HG03342 (cell line): ENCODE data around the gene EXOC4.

Experiments
- ATAC-seq: cut with Tn5 transposase; IDR thresholded peaks from one replicate; pipeline ENCODE4 v1.9.1; 2021; ENCODE audit warnings: mild to moderate bottlenecking, moderate library complexity; ENCODE audit not compliant: unreplicated experiment

EXOC4 gene

DNA sequence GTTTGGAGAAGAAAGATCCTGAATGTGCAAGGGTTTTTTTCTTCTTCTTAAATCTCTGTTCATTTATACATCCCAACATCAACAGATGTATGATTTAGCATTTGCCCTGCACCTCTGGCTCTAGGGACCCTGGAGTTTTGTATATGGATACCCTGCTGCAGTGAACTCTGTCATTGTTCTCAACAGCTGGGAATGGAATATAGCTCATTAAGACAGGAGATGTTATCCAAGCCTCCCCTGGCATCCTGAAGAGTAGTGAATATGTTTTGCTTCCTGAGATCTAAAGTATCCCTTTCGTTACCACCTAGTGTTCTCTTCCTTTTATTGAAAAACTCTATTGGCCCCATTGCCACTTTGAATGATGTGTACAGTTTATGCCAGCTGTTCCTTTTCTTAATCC is 275.9 kb downstream of the EXOC4 start:
- ATAC-seq = no peak

DNA sequence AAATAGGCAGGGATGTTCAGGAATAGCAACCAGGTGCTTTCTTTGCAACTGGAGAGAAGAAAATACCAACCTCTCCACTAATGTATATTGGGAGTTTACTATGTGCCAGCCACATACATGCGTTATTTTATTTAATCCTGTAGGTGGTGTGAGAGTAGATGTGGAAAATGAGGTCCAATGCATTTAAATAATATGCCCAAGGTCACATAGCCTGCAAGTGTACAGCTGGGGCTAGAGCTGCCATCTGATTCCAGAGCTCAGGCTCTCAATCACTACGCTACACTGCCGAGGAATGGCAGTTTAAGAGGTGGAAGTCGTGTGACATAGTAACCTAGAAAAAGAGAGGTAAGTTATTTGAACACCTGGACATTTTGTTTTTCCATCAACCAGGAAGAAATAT is 277.0 kb downstream of the EXOC4 start:
- no peak for ATAC-seq

DNA sequence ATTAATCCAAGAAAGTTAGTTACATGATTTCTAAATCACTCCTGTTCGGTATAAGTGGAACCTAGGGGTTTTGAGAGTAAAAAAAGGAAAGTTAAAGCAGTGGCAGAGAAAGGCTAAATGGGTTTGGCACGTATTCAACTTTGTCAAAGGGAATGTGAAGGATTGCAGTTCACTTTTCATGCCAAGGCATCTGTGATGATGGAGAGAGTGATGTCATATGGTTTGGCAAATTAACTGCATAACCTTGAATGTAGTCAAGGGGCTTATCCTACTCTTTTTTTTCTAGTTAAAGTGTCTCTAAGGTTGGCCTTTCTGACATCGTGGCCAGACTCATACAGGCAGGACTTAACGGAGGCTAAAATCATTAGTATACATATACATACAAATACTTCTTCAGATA is 277.8 kb downstream of the EXOC4 start:
- ATAC-seq = no peak

DNA sequence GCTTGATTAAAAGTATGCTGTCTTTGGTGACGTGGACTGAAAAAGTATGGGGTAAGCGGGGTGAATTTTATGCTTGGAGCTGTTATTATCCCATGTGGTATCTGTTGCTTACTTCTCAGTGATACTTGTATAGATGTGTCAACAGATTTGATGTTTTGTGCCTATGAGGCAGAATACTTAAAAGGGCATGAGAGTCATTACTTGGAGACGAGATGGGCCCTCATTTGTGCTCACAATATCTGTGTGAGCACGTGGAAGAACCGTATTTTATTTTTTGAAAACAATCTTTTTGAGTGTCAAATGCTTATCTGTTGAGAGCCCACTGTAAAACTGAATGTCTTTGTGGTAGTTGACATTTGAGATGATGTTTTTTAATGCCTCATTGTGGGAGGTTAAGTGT is 281.9 kb downstream of the EXOC4 start:
- ATAC-seq = no peak

DNA sequence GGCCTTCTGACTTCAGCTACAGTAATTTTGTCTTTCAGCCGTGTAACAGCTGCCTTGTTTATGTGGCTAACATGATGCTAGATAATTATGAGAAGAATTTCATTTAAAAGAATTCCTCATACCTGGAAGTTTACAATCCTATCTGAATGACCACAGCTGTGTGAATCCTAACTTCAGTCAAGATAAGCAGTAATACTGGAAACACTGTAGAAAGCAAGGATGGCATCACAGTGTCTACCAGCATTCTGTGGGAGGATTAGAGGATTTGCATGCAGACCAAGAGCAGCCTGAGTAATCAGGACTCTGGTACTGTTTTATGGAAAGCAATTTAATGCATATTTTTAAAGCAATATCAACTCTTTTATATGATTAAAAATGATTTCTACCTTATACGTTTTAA is 282.4 kb downstream of the EXOC4 start:
- ATAC-seq = no peak

DNA sequence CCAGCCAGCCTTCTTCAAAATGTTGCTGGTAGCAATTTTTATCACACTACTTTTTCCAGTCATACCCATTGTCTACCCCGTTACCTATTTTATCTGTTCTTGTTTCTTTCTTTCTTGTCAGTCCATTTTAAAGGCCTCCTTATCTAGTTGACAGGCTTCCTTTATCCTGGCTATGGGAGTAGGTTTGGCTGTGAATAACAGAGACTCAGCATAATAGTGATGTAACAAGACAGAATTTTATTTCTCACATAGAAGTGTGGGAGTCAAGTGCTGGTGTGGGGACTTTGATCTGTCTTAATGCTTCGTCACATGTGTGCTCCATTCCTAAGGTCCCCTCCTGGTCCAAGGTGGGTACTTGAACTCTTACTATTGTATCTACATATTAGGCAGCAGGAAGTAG is 283.6 kb downstream of the EXOC4 start:
- no peak for ATAC-seq

DNA sequence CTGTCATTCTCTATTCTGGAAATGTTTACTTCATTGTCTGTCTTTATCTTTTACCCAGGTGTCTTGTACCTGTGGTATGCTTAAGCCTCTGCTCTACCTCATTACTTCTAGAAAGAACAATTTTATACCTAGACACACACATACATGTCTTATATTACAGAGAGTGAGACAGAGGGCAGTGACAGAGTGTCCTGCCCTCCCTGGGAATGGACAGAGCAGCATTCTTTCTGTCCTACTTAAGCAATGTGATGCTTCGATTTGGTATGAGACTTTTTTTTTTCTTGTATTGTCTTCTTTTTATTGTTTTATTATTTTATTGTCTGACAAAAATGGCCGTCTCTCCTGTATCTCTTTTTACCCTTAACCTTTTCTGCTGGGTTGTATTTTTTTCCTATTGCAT is 286.1 kb downstream of the EXOC4 start:
- no peak for ATAC-seq

DNA sequence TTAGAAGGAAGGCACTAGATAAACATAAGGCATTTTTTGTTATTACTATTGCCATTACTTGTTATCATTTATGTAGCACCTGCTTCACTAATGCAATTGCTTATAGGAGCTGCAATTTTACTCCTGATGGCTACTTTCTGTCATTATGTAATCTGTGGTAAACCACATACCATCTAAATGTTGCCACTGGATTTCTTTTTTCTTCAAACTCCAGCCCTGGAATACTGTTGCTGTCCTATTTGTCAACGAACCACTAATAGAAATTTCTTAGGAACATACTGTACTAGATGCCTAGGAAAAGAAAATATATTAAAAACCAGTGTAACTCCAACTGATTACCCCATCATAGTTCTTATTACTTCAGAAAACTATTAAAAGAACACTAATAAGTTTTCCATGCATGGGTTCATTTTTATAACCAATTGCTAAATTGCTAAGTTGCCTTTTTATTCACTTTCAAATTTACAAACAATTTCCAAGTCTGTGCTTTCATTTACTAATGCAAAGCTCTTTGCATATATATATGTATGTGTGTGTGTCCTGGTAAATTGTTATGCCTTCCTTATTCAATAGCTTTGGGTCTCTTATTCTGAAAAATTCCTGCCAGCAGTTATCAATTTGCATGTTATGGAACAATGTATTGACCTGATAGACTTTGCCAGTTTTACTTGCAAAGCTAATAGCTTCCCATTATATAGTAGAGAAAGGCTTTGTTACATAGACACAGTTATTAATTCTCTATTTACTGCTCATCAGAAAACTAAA is 287.4 kb downstream of the EXOC4 start:
- ATAC-seq = no peak

DNA sequence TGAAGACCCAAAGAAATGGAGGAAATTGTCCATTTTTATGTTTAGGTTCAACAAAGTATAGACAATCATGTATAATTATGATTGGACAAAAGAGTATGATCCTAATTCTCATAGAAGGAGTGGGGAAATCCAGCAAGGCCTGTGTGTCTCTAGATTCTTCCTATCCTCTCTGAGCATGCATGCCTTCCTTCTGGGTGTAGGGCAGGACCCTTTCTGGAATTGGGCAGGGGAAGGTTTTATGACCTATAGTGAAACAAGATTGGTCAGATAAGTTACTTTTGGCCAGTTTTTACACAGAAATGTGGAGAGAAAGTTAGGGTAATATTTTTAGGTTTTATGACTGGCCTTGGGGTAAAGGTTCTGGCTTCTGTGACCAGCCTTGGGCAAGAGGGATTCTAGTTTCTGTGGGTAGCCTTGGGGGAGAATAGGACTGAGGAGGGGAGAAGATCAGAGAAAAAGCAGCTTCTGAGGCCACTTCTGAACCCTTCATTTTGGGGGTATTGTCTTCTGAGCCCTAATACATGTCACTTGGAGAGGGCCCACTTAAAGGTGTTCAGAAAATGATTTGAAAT is 289.4 kb downstream of the EXOC4 start:
- no peak for ATAC-seq

DNA sequence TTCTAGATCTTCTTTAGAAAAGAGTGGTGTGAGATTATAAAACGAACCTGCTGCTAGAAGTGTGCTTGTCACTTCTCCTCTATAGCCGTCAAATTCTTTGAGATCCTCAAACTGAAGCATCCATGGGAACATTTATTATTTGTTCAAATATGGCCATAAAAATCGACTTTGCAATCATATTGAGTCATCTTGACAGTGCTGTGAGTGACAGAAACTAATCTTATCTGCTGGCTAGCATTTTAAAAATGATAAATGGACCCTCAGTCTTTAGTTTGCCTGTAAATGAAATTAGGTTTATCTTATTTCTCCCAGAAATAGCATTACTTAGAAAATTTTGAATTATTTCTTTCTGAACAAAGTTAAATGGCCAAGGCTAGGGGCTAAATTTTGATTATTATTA is 290.8 kb downstream of the EXOC4 start:
- no peak for ATAC-seq

DNA sequence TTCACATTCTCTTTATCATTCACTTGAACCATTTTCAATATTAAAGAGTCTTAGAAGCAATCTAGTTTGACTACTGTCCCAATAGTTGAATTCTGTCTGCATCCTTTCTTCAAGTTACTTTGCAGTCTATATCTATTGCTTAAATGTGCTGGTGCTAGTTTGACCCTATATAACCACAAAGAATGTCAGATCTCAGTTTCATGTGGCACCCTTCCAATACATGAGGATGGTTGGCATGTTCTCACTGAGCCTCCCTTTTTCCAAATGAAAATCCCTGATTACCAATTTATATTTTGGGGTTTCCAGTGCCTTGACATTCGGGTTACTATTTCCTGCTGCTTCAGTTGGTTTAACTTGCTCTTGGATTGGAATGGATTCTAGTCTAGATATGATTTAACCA is 292.7 kb downstream of the EXOC4 start:
- no peak for ATAC-seq

DNA sequence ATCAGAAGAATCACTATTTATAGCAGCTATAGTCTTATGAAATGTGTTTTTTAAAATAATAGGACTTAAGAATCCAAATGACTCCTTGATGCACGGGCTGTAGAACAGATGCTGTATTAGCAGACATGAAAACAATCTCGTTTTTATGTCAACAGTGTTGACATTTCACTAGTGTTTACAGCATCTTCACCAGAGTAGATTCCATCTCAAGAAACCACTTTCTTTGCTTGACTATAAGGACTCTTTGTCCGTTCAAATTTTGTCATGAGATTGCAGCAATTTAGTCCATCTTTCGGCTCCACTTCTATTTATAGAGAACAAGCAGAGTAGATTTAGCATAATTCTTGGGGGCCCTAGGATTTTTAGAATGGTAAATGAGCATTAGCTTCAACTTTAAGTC is 295.1 kb downstream of the EXOC4 start:
- ATAC-seq = no peak

DNA sequence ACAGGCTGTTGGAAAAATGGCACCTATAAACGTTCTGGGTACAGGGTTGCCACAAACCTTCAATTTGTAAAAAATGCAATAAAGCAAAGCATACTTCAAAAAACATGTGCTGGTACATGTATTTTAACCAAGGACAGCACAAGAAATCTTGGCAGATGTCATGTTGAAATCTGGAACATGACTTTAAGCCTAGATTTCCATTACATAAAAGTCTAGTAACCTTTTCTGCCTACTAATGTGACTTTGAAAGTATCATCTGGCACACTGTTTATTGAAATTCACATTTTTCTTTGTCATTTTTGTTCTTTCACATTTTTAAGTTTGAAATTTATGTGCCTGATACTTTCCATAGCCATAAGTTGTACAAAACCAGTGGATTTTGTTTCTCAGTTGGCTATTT is 296.8 kb downstream of the EXOC4 start:
- no peak for ATAC-seq

DNA sequence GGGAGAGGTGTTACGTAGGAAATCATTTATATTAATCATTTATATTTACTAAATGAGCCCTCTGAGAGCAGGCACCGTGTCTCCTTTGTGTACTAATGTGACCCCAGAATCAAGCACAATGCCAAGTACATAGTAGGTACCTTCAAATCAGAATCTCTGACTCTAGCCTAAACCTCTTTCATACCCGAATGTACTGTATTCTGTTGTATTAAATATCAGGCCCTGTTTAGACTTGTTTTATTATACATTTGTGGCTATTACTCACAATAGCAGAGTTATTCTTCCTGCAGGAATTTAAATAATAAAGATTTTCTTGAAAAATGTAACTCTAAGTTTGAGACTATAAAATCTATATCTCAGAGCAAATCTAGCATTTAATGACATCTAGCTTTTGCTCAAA is 297.3 kb downstream of the EXOC4 start:
- no peak for ATAC-seq

DNA sequence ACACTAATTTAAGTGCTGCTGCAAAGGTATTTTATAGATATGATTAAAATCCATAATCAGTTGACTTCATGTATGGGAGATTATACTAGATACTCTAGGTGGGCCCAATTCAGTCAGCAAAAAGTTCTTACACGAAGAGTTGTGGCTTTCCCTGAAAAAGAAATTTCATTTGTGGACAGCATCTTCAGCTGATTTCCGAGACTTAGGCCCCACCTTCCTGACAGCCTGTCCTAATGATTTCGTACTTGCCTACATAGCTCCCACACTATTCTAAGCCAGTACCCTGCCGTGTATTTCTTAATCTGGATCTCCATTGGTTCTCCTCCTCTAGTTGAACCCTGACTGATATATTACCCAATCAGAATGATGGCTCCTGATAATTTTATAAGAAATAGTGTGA is 297.9 kb downstream of the EXOC4 start:
- ATAC-seq = no peak

DNA sequence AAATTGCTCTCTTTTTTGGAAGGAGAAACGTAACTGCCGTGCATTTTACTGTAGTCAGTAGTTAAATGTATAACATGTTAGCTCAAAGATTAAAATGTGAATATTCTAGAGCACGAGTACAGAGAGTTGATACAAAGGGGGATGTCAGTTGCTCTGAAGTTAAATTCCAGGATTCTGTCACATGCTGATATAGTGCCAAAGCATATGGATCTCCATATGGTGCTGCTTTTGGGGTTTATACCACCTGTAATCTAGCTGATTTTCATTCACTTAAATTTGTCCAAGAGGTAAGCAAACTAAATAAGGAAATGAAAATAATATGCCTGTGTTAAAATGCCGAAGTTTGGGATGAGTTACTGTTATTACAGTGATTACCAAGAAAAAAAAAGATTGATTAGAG is 298.6 kb downstream of the EXOC4 start:
- no peak for ATAC-seq

DNA sequence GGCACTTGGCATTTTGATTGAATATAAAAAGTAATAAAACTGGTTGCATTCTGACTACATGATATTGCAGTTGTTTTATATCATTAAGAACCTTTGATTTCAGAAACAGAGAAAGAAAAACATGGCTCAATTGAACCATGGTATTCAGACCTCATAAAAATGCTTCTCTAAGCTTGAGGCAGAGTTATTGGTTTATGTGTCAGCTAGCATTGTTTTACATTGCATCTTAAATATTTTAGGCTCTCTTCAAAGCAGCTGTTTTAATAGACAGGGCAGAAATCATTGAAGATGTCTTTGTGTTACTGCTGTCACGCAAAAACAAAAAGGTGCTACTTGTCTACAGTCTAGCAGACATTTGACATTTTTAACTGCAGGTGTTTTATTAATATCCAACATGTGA is 299.2 kb downstream of the EXOC4 start:
- ATAC-seq = no peak

DNA sequence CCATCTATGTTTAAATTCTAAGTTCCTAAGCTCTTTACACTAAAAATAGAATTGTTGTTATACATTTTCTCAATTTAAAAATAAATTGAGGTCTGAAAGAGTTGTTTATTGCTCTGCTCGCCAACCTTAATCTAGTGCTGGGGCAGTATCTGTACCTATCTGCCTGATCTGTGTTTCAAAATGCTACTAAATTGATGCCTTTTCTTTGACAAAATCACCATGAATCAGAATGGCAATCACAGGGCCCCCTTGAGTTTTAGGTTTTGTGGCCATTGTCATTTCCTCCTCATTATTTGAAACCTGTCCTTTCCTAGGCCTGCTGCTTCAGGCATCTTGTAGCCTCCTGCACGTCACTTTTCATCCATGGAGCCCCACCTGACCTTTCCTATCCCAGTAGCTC is 301.5 kb downstream of the EXOC4 start:
- ATAC-seq = no peak

DNA sequence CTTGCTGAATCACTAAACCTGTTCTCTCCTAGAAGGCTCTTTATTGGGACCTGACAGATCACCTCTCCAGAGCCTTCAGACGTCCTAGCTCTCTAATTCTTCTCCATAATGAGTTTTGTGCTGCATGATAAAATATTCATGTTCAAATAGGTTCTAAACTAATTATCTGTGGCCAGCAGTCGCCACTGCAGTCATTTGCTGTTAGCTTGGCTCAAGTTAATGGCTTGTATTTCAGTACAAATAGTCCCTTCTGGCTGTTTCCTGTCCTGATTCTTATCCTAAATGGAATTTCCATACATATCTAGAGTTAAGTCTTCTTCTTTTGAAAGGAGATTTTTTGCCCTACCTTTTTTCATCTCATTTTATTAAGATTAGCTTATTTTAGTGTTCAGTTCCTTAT is 303.2 kb downstream of the EXOC4 start:
- ATAC-seq = no peak

DNA sequence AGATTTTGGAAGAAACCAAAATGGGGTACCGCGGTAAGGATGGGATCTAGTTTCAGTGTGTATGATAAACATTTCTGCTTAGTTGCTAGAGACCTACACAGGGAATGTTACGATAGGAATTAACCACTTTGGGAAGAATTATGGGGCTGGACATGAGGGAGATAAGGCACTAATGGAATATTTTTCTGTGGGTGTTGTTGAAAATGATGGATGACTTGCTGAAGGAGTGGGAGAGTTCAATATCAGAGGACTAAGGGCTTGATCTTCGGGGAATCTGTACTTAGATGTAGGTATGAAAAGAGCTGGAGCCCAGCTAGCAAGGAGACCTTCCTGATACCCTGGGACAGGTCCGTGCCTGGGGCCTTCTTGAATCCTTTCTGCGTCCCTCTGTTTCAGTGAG is 303.7 kb downstream of the EXOC4 start:
- no peak for ATAC-seq

DNA sequence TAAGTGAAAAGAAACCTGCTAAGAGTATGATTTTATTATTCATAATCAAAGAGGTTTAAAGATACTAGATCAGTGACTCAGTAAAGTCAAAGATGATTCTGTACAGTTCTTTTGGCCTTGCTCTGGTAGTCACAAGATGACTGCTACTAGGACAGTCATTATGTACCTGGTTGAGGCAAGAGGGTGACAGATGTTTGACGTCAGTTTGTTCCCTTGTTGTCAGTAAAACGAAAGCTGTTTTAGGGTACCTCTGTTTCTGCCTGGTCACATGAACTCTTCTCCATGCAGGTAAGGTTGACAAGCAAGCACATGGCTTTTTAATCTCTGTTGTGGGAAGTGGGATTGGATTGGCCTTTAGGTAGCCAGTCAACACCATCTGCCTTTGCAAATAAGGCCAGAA is 308.0 kb downstream of the EXOC4 start:
- no peak for ATAC-seq

DNA sequence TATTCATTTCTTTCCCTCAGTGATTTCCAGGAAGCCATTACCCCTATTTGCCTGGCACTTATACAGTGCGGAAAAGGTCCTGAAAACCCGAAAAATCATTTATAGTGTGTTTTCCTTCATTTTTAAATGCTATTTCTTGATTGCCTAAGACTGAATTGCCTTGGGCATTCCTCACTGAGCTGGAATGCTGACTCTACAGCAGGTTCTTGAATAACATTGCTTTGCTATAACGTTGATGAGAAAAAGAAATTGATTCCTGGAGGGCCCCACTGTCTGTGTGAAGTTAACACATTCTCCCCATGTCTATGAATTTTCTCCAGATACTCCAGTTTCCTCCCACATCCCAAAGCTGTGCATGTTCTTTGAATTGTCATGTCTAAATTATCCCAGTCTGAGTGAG is 308.5 kb downstream of the EXOC4 start:
- no peak for ATAC-seq

DNA sequence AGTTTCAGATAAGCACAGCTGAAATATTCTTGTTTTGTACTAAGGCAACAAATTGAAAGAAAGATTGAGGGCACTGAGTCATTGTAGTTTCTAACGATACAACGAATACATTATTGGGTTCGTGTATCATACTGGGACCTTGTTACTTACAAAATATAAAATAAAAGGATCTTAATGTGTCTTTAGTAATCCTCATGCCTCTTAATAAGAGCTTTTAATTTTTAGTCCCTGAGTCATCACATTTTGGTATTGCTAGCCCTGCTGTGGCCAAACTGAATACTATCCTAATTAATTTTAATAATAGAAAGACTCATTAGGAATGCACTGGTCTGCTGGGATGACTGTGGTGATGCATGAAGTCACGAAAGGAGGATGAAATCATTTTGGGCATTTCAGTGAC is 309.7 kb downstream of the EXOC4 start:
- ATAC-seq = no peak
